ENCODE data around the gene FCRLA. TPM values are rescaled to one million over a fixed set of nuclear protein-coding genes. Genes with fewer than 3 reads are reported as not detected.
A peak's percentile ranks its signal among the peaks of the same experiment; 100 is the strongest.
"Not testable (repeated sequence)": the region's sequence is repeated elsewhere in the genome, so short reads cannot be mapped to it uniquely, and the experiment has no call there.

FCRLA gene
- total and polyA plus RNA-seq, 2 donors (not counting 3 experiments of a cell fraction or from before 2014, with no cell fraction given) = not detected

DNA sequence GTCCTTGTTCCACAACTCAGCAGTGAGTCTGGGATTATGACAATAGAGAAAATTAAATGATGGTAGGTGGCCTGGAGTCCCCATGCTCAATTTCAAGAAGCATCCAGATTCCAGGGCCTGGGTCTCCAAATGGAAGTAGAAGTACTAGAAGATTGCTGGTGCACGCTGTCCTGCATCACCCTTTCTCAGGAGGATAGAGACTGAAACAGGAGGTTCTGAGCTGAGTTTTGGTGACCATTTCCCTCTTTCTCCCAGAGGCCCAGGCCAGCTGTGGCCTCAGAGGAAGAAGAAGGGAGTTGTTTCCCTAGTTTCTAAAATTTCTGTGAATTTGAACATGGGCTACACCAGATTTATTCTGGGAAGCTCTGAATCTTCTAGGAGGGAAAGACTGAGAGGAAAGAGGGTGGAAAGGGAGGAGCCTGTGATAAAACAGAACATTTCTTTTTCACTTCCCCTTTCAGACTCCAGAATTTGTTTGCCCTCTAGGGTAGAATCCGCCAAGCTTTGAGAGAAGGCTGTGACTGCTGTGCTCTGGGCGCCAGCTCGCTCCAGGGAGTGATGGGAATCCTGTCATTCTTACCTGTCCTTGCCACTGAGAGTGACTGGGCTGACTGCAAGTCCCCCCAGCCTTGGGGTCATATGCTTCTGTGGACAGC is 44.2 kb upstream of the FCRLA start, which contains the start of gene FCGR2B:
TSS of gene FCGR2B (plus strand) at position 460 of the 656 bp plus-strand sequence. CDS start at position 559, 99 bp downstream.
- dilution Hi-C loops (cut with MboI; ENCODE audit: extremely low pct_ligation_motif_present, low sequenced_read_pairs); POLR2A ChIA-PET; H3K36me3 ChIP-seq (ENCODE audit: control insufficient read depth in 2 of 2, extremely low read depth in 1 of 2, insufficient read depth in 2 of 2, low read length in 2 of 2); H3K9me3 ChIP-seq (replicated peaks; ENCODE audit: control insufficient read depth, insufficient read depth, low read length); H3K4me3 ChIP-seq (replicated peaks in 1 of 3; ENCODE audit: insufficient read depth in 1 of 3, low read depth in 1 of 3, low read length in 3 of 3); H3K4me1 ChIP-seq (ENCODE audit: control insufficient read depth, extremely low read depth, insufficient read depth, low read length); FAIRE-seq; CTCF ChIA-PET; DNase-seq (ENCODE audit: low read depth, low spot score); H3K27me3 ChIP-seq (ENCODE audit: control insufficient read depth in 2 of 2, insufficient read depth in 2 of 2, low read length in 2 of 2); H3K79me2 ChIP-seq (ENCODE audit: control insufficient read depth, insufficient read depth, low read length); H2AFZ ChIP-seq (ENCODE audit: low read depth, low read length); H4K20me1 ChIP-seq (replicated peaks; ENCODE audit: control insufficient read depth, extremely low read depth, insufficient read depth, low read length); intact Hi-C loops (cut with micrococcal nuclease); H3K4me2 ChIP-seq (ENCODE audit: insufficient read depth, low read length); H3K9me1 ChIP-seq (replicated peaks; ENCODE audit: control insufficient read depth, extremely low read depth, insufficient read depth, low read length); H3K9ac ChIP-seq (replicated peaks; ENCODE audit: extremely low read depth, insufficient read depth, low read length); BruUV-seq (replicated peaks); H3K27ac ChIP-seq (ENCODE audit: insufficient read depth, low read depth, low read length): not testable (repeated sequence)

DNA sequence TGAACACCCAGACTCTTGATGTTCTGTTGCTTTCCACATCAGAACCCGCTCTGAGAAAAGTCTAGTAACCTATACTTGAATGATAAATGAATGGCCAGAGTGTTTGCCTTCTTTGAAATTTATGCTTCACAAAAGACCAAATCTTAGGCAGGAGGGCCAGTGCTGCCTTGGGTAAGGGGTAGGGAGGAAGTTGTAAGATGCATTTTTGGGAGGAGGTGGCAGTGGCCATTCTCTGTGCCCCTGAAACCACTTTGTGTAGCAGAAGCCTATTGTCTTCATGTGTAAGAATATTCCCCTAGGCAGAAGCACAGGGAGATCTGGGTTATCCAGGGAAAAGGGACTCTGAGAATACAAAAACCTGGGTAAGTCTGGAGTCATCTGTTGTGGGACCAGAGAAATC is 43.5 kb upstream of the FCRLA start:
- BruUV-seq (replicated peaks); H3K4me1 ChIP-seq (ENCODE audit: control insufficient read depth, extremely low read depth, insufficient read depth, low read length); intact Hi-C loops (cut with micrococcal nuclease); H3K36me3 ChIP-seq (ENCODE audit: control insufficient read depth in 2 of 2, extremely low read depth in 1 of 2, insufficient read depth in 2 of 2, low read length in 2 of 2); H3K9me3 ChIP-seq (replicated peaks; ENCODE audit: control insufficient read depth, insufficient read depth, low read length); POLR2A ChIA-PET; CTCF ChIA-PET; H3K9me1 ChIP-seq (replicated peaks; ENCODE audit: control insufficient read depth, extremely low read depth, insufficient read depth, low read length); H3K79me2 ChIP-seq (ENCODE audit: control insufficient read depth, insufficient read depth, low read length); H3K27ac ChIP-seq (ENCODE audit: insufficient read depth, low read depth, low read length); H3K27me3 ChIP-seq (ENCODE audit: control insufficient read depth in 2 of 2, insufficient read depth in 2 of 2, low read length in 2 of 2); FAIRE-seq; H3K4me3 ChIP-seq (replicated peaks in 1 of 3; ENCODE audit: insufficient read depth in 1 of 3, low read depth in 1 of 3, low read length in 3 of 3); H2AFZ ChIP-seq (ENCODE audit: low read depth, low read length); dilution Hi-C loops (cut with MboI; ENCODE audit: extremely low pct_ligation_motif_present, low sequenced_read_pairs); DNase-seq (ENCODE audit: low read depth, low spot score); H3K4me2 ChIP-seq (ENCODE audit: insufficient read depth, low read length); H3K9ac ChIP-seq (replicated peaks; ENCODE audit: extremely low read depth, insufficient read depth, low read length); H4K20me1 ChIP-seq (replicated peaks; ENCODE audit: control insufficient read depth, extremely low read depth, insufficient read depth, low read length): not testable (repeated sequence)

DNA sequence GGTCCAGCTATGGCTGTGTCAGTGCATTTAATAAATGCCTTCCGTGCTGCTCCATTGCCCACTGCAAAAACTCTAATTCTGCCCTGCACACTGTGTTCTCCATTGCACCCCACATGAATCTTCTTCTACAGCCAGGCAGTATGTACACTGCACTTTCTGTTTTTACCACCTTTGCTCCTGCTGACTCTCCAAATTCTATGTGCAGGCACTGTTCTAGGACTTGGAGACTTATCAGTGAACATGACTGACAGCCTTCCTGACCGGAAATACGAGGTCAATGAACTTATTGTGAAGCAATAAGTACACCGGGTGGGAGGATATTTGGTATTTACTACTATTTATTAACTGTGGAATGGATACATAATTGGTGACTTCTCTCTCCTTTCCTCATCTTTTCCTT is 42.3 kb upstream of the FCRLA start:
- H4K20me1 ChIP-seq (replicated peaks; ENCODE audit: control insufficient read depth, extremely low read depth, insufficient read depth, low read length); intact Hi-C loops (cut with micrococcal nuclease); H3K9ac ChIP-seq (replicated peaks; ENCODE audit: extremely low read depth, insufficient read depth, low read length); H3K4me2 ChIP-seq (ENCODE audit: insufficient read depth, low read length); H3K27ac ChIP-seq (ENCODE audit: insufficient read depth, low read depth, low read length); DNase-seq (ENCODE audit: low read depth, low spot score); CTCF ChIA-PET; H3K9me1 ChIP-seq (replicated peaks; ENCODE audit: control insufficient read depth, extremely low read depth, insufficient read depth, low read length); H3K79me2 ChIP-seq (ENCODE audit: control insufficient read depth, insufficient read depth, low read length); BruUV-seq (replicated peaks); dilution Hi-C loops (cut with MboI; ENCODE audit: extremely low pct_ligation_motif_present, low sequenced_read_pairs); FAIRE-seq; H2AFZ ChIP-seq (ENCODE audit: low read depth, low read length); H3K4me1 ChIP-seq (ENCODE audit: control insufficient read depth, extremely low read depth, insufficient read depth, low read length); H3K36me3 ChIP-seq (ENCODE audit: control insufficient read depth in 2 of 2, extremely low read depth in 1 of 2, insufficient read depth in 2 of 2, low read length in 2 of 2); POLR2A ChIA-PET; H3K4me3 ChIP-seq (replicated peaks in 1 of 3; ENCODE audit: insufficient read depth in 1 of 3, low read depth in 1 of 3, low read length in 3 of 3); H3K9me3 ChIP-seq (replicated peaks; ENCODE audit: control insufficient read depth, insufficient read depth, low read length); H3K27me3 ChIP-seq (ENCODE audit: control insufficient read depth in 2 of 2, insufficient read depth in 2 of 2, low read length in 2 of 2): not testable (repeated sequence)

DNA sequence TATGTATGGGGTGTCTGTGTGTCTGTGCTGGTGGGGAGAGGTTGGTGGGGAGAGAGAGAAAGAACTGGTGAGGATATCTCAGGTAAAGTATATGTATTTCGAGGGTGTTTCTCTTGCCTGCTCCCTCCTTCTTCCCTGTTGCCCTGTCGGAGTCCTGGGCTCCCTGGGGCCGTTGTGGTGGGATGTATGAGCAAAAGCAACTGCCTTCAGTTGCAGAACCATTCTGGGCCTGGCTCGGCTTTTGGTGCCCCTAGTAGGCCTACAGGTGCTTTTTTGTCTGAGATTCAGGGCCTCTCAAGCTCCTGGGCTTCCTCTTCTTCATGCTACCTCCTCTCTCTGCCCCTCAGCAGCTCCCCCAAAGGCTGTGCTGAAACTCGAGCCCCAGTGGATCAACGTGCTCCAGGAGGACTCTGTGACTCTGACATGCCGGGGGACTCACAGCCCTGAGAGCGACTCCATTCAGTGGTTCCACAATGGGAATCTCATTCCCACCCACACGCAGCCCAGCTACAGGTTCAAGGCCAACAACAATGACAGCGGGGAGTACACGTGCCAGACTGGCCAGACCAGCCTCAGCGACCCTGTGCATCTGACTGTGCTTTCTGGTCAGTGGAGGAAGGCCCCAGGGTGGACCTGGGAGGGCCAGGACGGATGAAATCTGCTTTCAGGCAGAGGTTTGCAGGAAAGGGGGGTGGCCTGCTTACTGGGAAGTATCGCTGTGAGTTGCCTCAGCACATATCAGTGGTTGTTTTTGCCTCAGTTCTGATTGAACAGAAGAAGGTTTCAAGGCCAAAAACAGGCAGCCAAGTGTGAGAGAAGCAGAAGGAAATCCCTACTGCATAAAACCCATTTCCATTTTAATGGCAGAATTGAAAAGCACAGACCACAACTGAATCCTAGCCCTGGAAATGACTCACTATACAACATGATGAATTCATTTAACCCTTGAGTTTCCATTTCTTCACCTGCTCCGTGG is 35.7 kb upstream of the FCRLA start:
- H3K9me1 ChIP-seq (replicated peaks; ENCODE audit: control insufficient read depth, extremely low read depth, insufficient read depth, low read length); H3K27ac ChIP-seq (ENCODE audit: insufficient read depth, low read depth, low read length); H3K9me3 ChIP-seq (replicated peaks; ENCODE audit: control insufficient read depth, insufficient read depth, low read length); H3K9ac ChIP-seq (replicated peaks; ENCODE audit: extremely low read depth, insufficient read depth, low read length); dilution Hi-C loops (cut with MboI; ENCODE audit: extremely low pct_ligation_motif_present, low sequenced_read_pairs); H3K4me3 ChIP-seq (replicated peaks in 1 of 3; ENCODE audit: insufficient read depth in 1 of 3, low read depth in 1 of 3, low read length in 3 of 3); CTCF ChIA-PET; DNase-seq (ENCODE audit: low read depth, low spot score); H3K27me3 ChIP-seq (ENCODE audit: control insufficient read depth in 2 of 2, insufficient read depth in 2 of 2, low read length in 2 of 2); intact Hi-C loops (cut with micrococcal nuclease); H3K4me2 ChIP-seq (ENCODE audit: insufficient read depth, low read length); BruUV-seq (replicated peaks); H3K79me2 ChIP-seq (ENCODE audit: control insufficient read depth, insufficient read depth, low read length); H4K20me1 ChIP-seq (replicated peaks; ENCODE audit: control insufficient read depth, extremely low read depth, insufficient read depth, low read length); POLR2A ChIA-PET; H3K36me3 ChIP-seq (ENCODE audit: control insufficient read depth in 2 of 2, extremely low read depth in 1 of 2, insufficient read depth in 2 of 2, low read length in 2 of 2); H2AFZ ChIP-seq (ENCODE audit: low read depth, low read length); H3K4me1 ChIP-seq (ENCODE audit: control insufficient read depth, extremely low read depth, insufficient read depth, low read length): not testable (repeated sequence)
- FAIRE-seq = peak; percentile 91

Measured in endothelial cell of umbilical vein (primary cell).